Large intestine (tissue), 3 donors: ENCODE results near the gene SNTB2. TPM values are rescaled to one million over a fixed set of nuclear protein-coding genes. Genes with fewer than 3 reads are reported as not detected.
"Not testable (repeated sequence)": the region's sequence is repeated elsewhere in the genome, so short reads cannot be mapped to it uniquely, and the experiment has no call there.

Experiments
- DNase-seq, 2 donors: peaks; one replicate each; pipeline versions ENCODE4 v3.0.0 to v3.0.0-alpha.2; 2013
- H3K27ac ChIP-seq: one replicate; pipeline ENCODE4 v1.5.1; 2013; ENCODE audit warnings: low read length
- H3K27me3 ChIP-seq: 2 replicates; pipeline ENCODE4 v1.6.1; 2013; ENCODE audit warnings: low read length; ENCODE audit not compliant: control insufficient read depth, insufficient read depth
- H3K36me3 ChIP-seq: 2 replicates; pipeline ENCODE4 v1.6.1; 2013; ENCODE audit warnings: low read length; ENCODE audit not compliant: control insufficient read depth, insufficient read depth
- H3K4me1 ChIP-seq: one replicate; pipeline ENCODE4 v1.6.1; 2013; ENCODE audit warnings: low read length; ENCODE audit not compliant: control insufficient read depth, insufficient read depth
- H3K4me3 ChIP-seq: one replicate; pipeline ENCODE4 v1.5.1; 2013; ENCODE audit warnings: low read length
- H3K9me3 ChIP-seq: one replicate; pipeline ENCODE4 v1.6.1; 2013; ENCODE audit warnings: mild to moderate bottlenecking, low read depth, low read length, moderate library complexity; ENCODE audit not compliant: control insufficient read depth
- WGBS: methylation state at CpG from one replicate; pipeline ENCODE4 v1.1.5; 2013; ENCODE audit warnings: low lambda C conversion rate; ENCODE audit not compliant: insufficient coverage; 5-methylcytosine and 5-hydroxymethylcytosine counted together
- polyA plus RNA-seq: library from polyadenylated mRNA; unstranded; fragments of 120-200 nt; gene quantifications from one replicate; pipeline ENCODE4 v1.2.1, GENCODE V29; 2013

Gene SNTB2
- polyA plus RNA-seq, 1 donor, result 8.8 TPM

GRCh38 chr16:69253870-69254341, 66.9 kb downstream of the SNTB2 start:
- DNase-seq, result no peak
- Histone ChIP-seq H3K36me3 (no peaks in the 10 kb centered on the region), H3K27ac (no peak overlapping the region), H3K27me3 (no peaks in the 10 kb centered on the region), H3K4me3 (no peak overlapping the region), H3K9me3 (no peaks in the 10 kb centered on the region), H3K4me1 (no peaks in the 10 kb centered on the region)
- 100% methylated on average over 1 of the region's 5 CpGs for WGBS

DNA sequence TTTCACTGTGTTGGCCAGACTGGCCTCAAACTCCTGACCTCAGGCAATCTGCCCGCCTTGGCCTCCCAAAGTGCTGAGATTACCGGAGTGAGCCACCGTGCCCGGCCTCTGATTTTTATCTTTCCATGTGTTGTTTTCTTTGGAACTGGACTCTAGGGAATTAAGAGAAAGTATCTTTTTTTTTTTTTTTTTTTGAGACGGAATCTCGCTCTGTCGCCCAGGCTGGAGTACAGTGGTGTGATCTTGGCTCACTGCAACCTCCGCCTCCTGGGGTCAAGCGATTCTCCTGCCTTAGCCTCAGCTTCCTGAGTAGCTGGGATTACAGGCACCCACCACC, 72.4 kb downstream of the SNTB2 start:
- not testable (repeated sequence) for H3K4me3 ChIP-seq, H3K36me3 ChIP-seq, H3K27ac ChIP-seq, H3K27me3 ChIP-seq, H3K4me1 ChIP-seq, H3K9me3 ChIP-seq, DNase-seq
- WGBS, result no CpG with 5 or more reads among the region's 9 CpGs

DNA sequence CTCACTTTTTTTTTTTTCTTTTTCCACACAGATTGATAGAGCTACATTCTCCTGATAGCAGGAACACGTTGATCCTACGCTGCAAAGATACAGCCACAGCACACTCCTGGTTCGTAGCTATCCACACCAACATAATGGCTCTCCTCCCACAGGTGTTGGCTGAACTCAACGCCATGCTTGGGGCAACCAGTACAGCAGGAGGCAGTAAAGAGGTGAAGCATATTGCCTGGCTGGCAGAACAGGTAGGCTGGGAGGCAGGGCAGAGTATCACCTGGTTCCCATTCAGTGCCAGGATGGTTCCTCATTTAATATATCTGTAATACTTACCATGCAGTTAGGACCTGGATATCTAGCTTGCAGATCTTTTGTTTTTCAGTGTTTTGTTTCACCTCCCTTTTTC, 73.1 kb downstream of the SNTB2 start:
- WGBS, result no CpG with 5 or more reads among the region's 4 CpGs
- H3K9me3 ChIP-seq, result no peaks in the 10 kb centered on the region
- DNase-seq, result no peak
- H3K27ac ChIP-seq, result no peak overlapping the region
- no peaks in the 10 kb centered on the region for H3K4me1 ChIP-seq
- peaks cover 8% of the 10 kb centered on the region for H3K36me3 ChIP-seq
- no peak overlapping the region for H3K4me3 ChIP-seq
- no peaks in the 10 kb centered on the region for H3K27me3 ChIP-seq

DNA sequence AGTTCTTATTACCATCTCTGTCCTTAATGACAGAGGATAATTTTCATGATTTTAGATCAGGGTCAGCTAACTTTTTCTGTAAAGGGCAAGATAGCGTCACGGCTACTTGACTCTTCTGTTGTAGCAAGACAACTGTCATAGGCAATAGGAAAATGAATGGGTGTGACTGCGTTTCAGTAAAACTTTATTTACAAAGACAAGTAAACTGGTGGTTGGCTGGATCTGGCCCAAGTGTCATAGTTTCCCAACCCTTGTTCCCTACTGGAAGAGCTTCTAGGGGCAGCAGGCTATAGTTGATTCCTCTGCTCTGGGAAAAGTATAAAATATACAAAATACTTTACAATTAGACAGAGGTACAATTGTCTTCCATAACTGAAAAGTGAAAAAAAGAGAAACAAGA, 73.5 kb downstream of the SNTB2 start:
- WGBS, result no CpG with 5 or more reads among the region's 3 CpGs

GRCh38 chr16:69266334-69267063, 79.5 kb downstream of the SNTB2 start:
- H3K4me3 ChIP-seq, result no peak overlapping the region
- no peaks in the 10 kb centered on the region for H3K27me3 ChIP-seq
- DNase-seq, result no peak
- H3K27ac ChIP-seq, result no peak overlapping the region
- no peaks in the 10 kb centered on the region for H3K4me1 ChIP-seq
- H3K36me3 ChIP-seq, result peaks cover 16% of the 10 kb centered on the region
- 0% methylated on average over 1 of the region's 4 CpGs for WGBS
- H3K9me3 ChIP-seq, result no peaks in the 10 kb centered on the region

More for the DNA sequence above, 73.5 kb downstream of the SNTB2 start:
- Histone ChIP-seq H3K4me1 (no peaks in the 10 kb centered on the region), H3K4me3 (no peak overlapping the region), H3K27ac (no peak overlapping the region), H3K27me3 (no peaks in the 10 kb centered on the region), H3K36me3 (peaks cover 8% of the 10 kb centered on the region), H3K9me3 (no peaks in the 10 kb centered on the region)
- no peak for DNase-seq

- WGBS, result 100% methylated on average over 1 of the region's 4 CpGs
- Histone ChIP-seq H3K4me1 (no peaks in the 10 kb centered on the region), H3K27ac (no peak overlapping the region), H3K36me3 (peaks cover 15% of the 10 kb centered on the region), H3K27me3 (no peaks in the 10 kb centered on the region), H3K9me3 (no peaks in the 10 kb centered on the region), H3K4me3 (no peak overlapping the region)
- no peak for DNase-seq
Measured at GRCh38 chr16:69267633-69268032, 80.7 kb downstream of the SNTB2 start.

DNA sequence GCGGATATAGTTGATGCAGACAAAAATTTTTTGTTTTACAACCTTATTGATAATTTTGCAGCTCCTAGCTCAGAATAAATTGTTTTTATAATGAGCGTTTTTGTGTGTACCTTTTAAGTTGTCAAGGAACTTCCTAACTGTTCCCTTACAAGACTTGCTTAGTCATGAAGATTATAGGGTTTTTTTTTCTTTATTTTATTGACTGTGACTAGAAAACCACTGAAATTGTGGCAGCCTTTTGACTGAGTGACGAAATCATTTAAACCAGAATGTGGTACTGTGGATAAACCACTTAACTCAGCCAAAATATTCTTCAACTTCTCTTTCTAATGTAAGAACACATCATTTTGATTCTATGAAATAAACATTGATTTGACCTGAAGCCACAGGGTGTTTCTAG, 83.4 kb downstream of the SNTB2 start:
- no peak for DNase-seq
- Histone ChIP-seq H3K4me1 (no peaks in the 10 kb centered on the region), H3K36me3 (peaks cover 15% of the 10 kb centered on the region), H3K4me3 (no peak overlapping the region), H3K27me3 (no peaks in the 10 kb centered on the region), H3K27ac (no peak overlapping the region), H3K9me3 (no peaks in the 10 kb centered on the region)
- 100% methylated on average over 1 of the region's 3 CpGs for WGBS

GRCh38 chr16:69270831-69271230, 83.9 kb downstream of the SNTB2 start:
- DNase-seq, result no peak
- Histone ChIP-seq H3K36me3 (peaks cover 15% of the 10 kb centered on the region), H3K9me3 (no peaks in the 10 kb centered on the region), H3K4me1 (no peaks in the 10 kb centered on the region), H3K27me3 (no peaks in the 10 kb centered on the region), H3K4me3 (no peak overlapping the region), H3K27ac (no peak overlapping the region)
- 100% methylated on average over 1 of the region's 2 CpGs for WGBS

GRCh38 chr16:69273009-69273408, 86.0 kb downstream of the SNTB2 start:
- Histone ChIP-seq H3K27ac (no peak overlapping the region), H3K36me3 (peaks cover 15% of the 10 kb centered on the region), H3K27me3 (no peaks in the 10 kb centered on the region), H3K9me3 (no peaks in the 10 kb centered on the region), H3K4me3 (no peak overlapping the region), H3K4me1 (no peaks in the 10 kb centered on the region)
- DNase-seq, result no peak
- WGBS, result 100% methylated on average over 2 of the region's 4 CpGs

- Histone ChIP-seq H3K27me3 (no peaks in the 10 kb centered on the region), H3K9me3 (no peaks in the 10 kb centered on the region), H3K36me3 (peaks cover 15% of the 10 kb centered on the region), H3K4me3 (no peak overlapping the region), H3K27ac (no peak overlapping the region), H3K4me1 (no peaks in the 10 kb centered on the region)
- WGBS, result 92% methylated on average over 2 of the region's 4 CpGs
- no peak for DNase-seq
Measured at GRCh38 chr16:69274699-69275235, 87.8 kb downstream of the SNTB2 start.
